Ishikawa (cell line): ENCODE measurements around the gene SYT7.

Experiments used
- CEBPB ChIP-seq: IDR thresholded peaks from 2 replicates; pipeline ENCODE4 v1.6.1; 2012
- CREB1 ChIP-seq: IDR thresholded peaks from 2 replicates; pipeline ENCODE4 v1.6.1; 2012; ENCODE audit warnings: low read depth
- EGR1 ChIP-seq: IDR thresholded peaks from 2 replicates; pipeline ENCODE4 v1.6.1; 2012
- EP300 ChIP-seq: IDR thresholded peaks from 2 replicates; pipeline ENCODE4 v1.6.1; 2012; ENCODE audit warnings: borderline replicate concordance
- FOXM1 ChIP-seq: IDR thresholded peaks from 2 replicates; pipeline ENCODE4 v1.6.1; 2012; ENCODE audit warnings: low read depth, borderline replicate concordance
- MAX ChIP-seq: IDR thresholded peaks from 2 replicates; pipeline ENCODE4 v1.6.1; 2012
- NFIC ChIP-seq: IDR thresholded peaks from 2 replicates; pipeline ENCODE4 v1.6.1; 2012
- RAD21 ChIP-seq: IDR thresholded peaks from 2 replicates; pipeline ENCODE4 v1.6.1; 2012; ENCODE audit warnings: low read depth
- REST ChIP-seq: IDR thresholded peaks from 2 replicates; pipeline ENCODE4 v1.6.1; 2012; ENCODE audit warnings: low read depth, mild to moderate bottlenecking
- TAF1 ChIP-seq: IDR thresholded peaks from 2 replicates; pipeline ENCODE4 v1.6.1; 2012; ENCODE audit warnings: low read depth, mild to moderate bottlenecking
- TCF12 ChIP-seq: IDR thresholded peaks from 2 replicates; pipeline ENCODE4 v1.6.1; 2012; ENCODE audit warnings: low read depth
- TEAD4 ChIP-seq: IDR thresholded peaks from 2 replicates; pipeline ENCODE4 v1.6.1; 2012
- USF1 ChIP-seq: IDR thresholded peaks from 2 replicates; pipeline ENCODE4 v1.6.1; 2012
- YY1 ChIP-seq: IDR thresholded peaks from 2 replicates; pipeline ENCODE4 v1.6.1; 2012; ENCODE audit warnings: low read depth
- ZBTB7A ChIP-seq: IDR thresholded peaks from 2 replicates; pipeline ENCODE4 v1.6.1; 2012; ENCODE audit warnings: low read depth

Gene SYT7

GRCh38 chr11:61539831-61540357, 41.0 kb downstream of the SYT7 start:
- TF ChIP-seq MAX = no peak
- no peak for TF ChIP-seq NFIC
- TF ChIP-seq YY1 = no peak
- TF ChIP-seq REST = no peak
- no peak for TF ChIP-seq EGR1
- no peak for TF ChIP-seq USF1

- TF ChIP-seq REST (no peak), YY1 (no peak), EGR1 (no peak), CREB1 (no peak), TCF12 (no peak)
Observed at GRCh38 chr11:61539006-61539405, 41.9 kb downstream of the SYT7 start.

GRCh38 chr11:61538636-61538961, 42.3 kb downstream of the SYT7 start:
- TF ChIP-seq YY1 = no peak
- TF ChIP-seq REST = no peak
- no peak for TF ChIP-seq MAX
- no peak for TF ChIP-seq USF1
- no peak for TF ChIP-seq ZBTB7A
- TF ChIP-seq RAD21 = no peak
- no peak for TF ChIP-seq TAF1
- no peak for TF ChIP-seq NFIC
- TF ChIP-seq TCF12 = no peak
- TF ChIP-seq FOXM1 = no peak
- no peak for TF ChIP-seq TEAD4
- TF ChIP-seq CEBPB = no peak
- TF ChIP-seq EGR1 = no peak
- no peak for TF ChIP-seq EP300

- TF ChIP-seq MAX (no peak), CREB1 (no peak), RAD21 (no peak), YY1 (no peak), TEAD4 (no peak), ZBTB7A (no peak), REST (no peak), TCF12 (no peak), TAF1 (no peak), FOXM1 (no peak), EP300 (no peak), EGR1 (no peak), CEBPB (no peak), USF1 (no peak), NFIC (no peak)
Observed at GRCh38 chr11:61537326-61537725, 43.5 kb downstream of the SYT7 start.
